Panc1 (cell line): ENCODE measurements around the gene DEFB114. TPM values are rescaled to one million over a fixed set of nuclear protein-coding genes. Genes with fewer than 3 reads are reported as not detected.

Experiments used
- ATAC-seq: fragments of 200-7000 bp; cut with Tn5 transposase; 2 replicates; pipeline ENCODE4 v1.9.1; 2020; ENCODE audit warnings: mild to moderate bottlenecking, moderate library complexity
- BruUV-seq: library from RNA; stranded (reverse); fragments of 400-500 nt; replicated peaks from 2 replicates; lab custom pipeline; 2021; lab: Mats Ljungman, UMichigan
- CTCF ChIA-PET: fragments of 300-600 bp; sonication (Branson Sonifier 250); formaldehyde crosslinking; loops from one replicate; lab custom pipeline; 2022; ENCODE audit warnings: antibody characterized with exemption; lab: Charles Lee
- POLR2A ChIA-PET: fragments of 300-600 bp; sonication (Branson Sonifier 250); formaldehyde crosslinking; loops from one replicate; lab custom pipeline; 2022; ENCODE audit warnings: antibody characterized with exemption; lab: Charles Lee
- DNase-seq: peaks from one replicate; pipeline ENCODE4 v3.0.0-alpha.2; 2010; ENCODE audit warnings: low read depth, low spot score
- H3K27ac ChIP-seq: 2 replicates; pipeline ENCODE4 v1.5.1; 2011; ENCODE audit warnings: mild to moderate bottlenecking, low read length, inconsistent platforms
- H3K27me3 ChIP-seq: fragments of 200-500 bp; sonication (Bioruptor generic); 2 replicates; pipeline ENCODE4 v1.6.0; 2014; ENCODE audit warnings: low read length, inconsistent platforms; ENCODE audit not compliant: control insufficient read depth, insufficient read depth
- H3K36me3 ChIP-seq: fragments of 200-500 bp; sonication (Bioruptor generic); 2 replicates; pipeline ENCODE4 v1.5.1; 2014; ENCODE audit warnings: inconsistent platforms, mild to moderate bottlenecking, low read length, moderate library complexity; ENCODE audit not compliant: control insufficient read depth, insufficient read depth
- H3K4me1 ChIP-seq: 2 replicates; pipeline ENCODE4 v1.5.1; 2011; ENCODE audit warnings: inconsistent platforms, mild to moderate bottlenecking, low read length, moderate library complexity; ENCODE audit not compliant: control insufficient read depth, insufficient read depth
- H3K4me3 ChIP-seq, 2 experiments: 2 replicates each; pipeline ENCODE4 v1.5.1; 2011 to 2012; ENCODE audit warnings: low read depth in 2 of 2, low read length in 2 of 2, mild to moderate bottlenecking in 2 of 2, inconsistent platforms in 1 of 2, moderate library complexity in 1 of 2
- H3K9me3 ChIP-seq: fragments of 200-500 bp; sonication (Bioruptor generic); 2 replicates; pipeline ENCODE4 v1.5.1; 2014; ENCODE audit warnings: low read depth, mild to moderate bottlenecking, inconsistent platforms, low read length, moderate library complexity; ENCODE audit not compliant: control insufficient read depth, insufficient read depth
- POLR2AphosphoS5 ChIP-seq: IDR thresholded peaks from 2 replicates; pipeline ENCODE4 v1.6.1; 2012; ENCODE audit warnings: mild to moderate bottlenecking, low read depth, low read length, moderate library complexity
- SIN3A ChIP-seq: IDR thresholded peaks from 2 replicates; pipeline ENCODE4 v1.6.1; 2012; ENCODE audit warnings: low read depth, mild to moderate bottlenecking, low read length, moderate library complexity, borderline replicate concordance; ENCODE audit not compliant: insufficient read depth
- TCF7L2 ChIP-seq: IDR thresholded peaks from 2 replicates; pipeline ENCODE4 v1.6.1; 2011; ENCODE audit warnings: mild to moderate bottlenecking, low read depth, low read length, inconsistent platforms
- in situ Hi-C: cut with HindIII; loops from 2 replicates; pipeline ENCODE4 v1.10.0; 2016; ENCODE audit warnings: low sequenced_read_pairs, low pct_unique_long_range_greater_than_20kb
- intact Hi-C: fragments of 100-400 bp; cut with micrococcal nuclease; formaldehyde crosslinking; loops from one replicate; pipeline ENCODE4 v1.10.0; 2022; ENCODE audit not compliant: unreplicated experiment
- total RNA-seq: library from RNA; stranded (reverse); gene quantifications from one replicate; pipeline ENCODE4 v1.2.1, GENCODE V29; 2021; ENCODE audit not compliant: unreplicated experiment
- TF ChIP-seq, protein P1 (sequence below), 2 experiments: IDR thresholded peaks; 2 replicates each; pipeline ENCODE4 v1.6.1; 2011 to 2012; ENCODE audit warnings: low read depth in 2 of 2, control low read depth in 1 of 2, low read length in 1 of 2, mild to moderate bottlenecking in 1 of 2, moderate library complexity in 1 of 2; ENCODE audit not compliant: insufficient read depth in 1 of 2
- TF ChIP-seq, protein P2 (sequence below): fragments of 450-650 bp; IDR thresholded peaks from 2 replicates; pipeline ENCODE4 v1.5.1; 2017; ENCODE audit warnings: mild to moderate bottlenecking

DEFB114 gene
- total RNA-seq, 1 experiment from 2014 or later, result not detected

DNA sequence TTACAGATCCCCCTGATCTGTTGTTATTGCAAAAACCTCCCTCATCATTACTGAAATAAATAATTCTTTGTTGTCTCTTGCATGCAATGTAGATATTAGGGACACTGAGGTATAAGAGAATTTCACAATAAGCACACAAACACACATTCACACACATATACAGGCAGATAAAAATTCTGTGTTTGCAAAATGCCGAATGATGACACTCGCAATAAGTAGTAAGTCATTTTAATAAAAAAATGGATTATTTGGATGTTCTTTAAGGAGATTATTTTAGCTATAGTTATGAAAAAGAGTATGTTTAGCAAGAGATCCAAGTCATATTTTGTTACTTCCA, 13.6 kb downstream of the DEFB114 start:
- Histone ChIP-seq H3K4me1 (no peaks in the 10 kb centered on the region), H3K36me3 (no peaks in the 10 kb centered on the region), H3K27me3 (no peaks in the 10 kb centered on the region), H3K4me3 (no peak overlapping the region), H3K27ac (no peak overlapping the region), H3K9me3 (no peaks in the 10 kb centered on the region)
- ATAC-seq, result no peak
- DNase-seq, result no peak
- ChIA-PET POLR2A (interaction anchor here (0.7 kb wide), 1 partner anchor 115 kb away, joined by 3 read pairs; no protein-coding TSS in a partner anchor), CTCF (no interaction called here)
- intact Hi-C loops (no loop called here), in situ Hi-C loops (no loop called here)
- TF ChIP-seq TCF7L2 (no peak), POLR2AphosphoS5 (no peak), SIN3A (no peak)
- TF ChIP-seq, protein P1, sequence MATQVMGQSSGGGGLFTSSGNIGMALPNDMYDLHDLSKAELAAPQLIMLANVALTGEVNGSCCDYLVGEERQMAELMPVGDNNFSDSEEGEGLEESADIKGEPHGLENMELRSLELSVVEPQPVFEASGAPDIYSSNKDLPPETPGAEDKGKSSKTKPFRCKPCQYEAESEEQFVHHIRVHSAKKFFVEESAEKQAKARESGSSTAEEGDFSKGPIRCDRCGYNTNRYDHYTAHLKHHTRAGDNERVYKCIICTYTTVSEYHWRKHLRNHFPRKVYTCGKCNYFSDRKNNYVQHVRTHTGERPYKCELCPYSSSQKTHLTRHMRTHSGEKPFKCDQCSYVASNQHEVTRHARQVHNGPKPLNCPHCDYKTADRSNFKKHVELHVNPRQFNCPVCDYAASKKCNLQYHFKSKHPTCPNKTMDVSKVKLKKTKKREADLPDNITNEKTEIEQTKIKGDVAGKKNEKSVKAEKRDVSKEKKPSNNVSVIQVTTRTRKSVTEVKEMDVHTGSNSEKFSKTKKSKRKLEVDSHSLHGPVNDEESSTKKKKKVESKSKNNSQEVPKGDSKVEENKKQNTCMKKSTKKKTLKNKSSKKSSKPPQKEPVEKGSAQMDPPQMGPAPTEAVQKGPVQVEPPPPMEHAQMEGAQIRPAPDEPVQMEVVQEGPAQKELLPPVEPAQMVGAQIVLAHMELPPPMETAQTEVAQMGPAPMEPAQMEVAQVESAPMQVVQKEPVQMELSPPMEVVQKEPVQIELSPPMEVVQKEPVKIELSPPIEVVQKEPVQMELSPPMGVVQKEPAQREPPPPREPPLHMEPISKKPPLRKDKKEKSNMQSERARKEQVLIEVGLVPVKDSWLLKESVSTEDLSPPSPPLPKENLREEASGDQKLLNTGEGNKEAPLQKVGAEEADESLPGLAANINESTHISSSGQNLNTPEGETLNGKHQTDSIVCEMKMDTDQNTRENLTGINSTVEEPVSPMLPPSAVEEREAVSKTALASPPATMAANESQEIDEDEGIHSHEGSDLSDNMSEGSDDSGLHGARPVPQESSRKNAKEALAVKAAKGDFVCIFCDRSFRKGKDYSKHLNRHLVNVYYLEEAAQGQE (IDR thresholded peaks at IDR 0.05; ENCODE audit: insufficient read depth in 1 of 2, low read depth in 2 of 2, low read length in 1 of 2), result no peak
- TF ChIP-seq, protein P2, sequence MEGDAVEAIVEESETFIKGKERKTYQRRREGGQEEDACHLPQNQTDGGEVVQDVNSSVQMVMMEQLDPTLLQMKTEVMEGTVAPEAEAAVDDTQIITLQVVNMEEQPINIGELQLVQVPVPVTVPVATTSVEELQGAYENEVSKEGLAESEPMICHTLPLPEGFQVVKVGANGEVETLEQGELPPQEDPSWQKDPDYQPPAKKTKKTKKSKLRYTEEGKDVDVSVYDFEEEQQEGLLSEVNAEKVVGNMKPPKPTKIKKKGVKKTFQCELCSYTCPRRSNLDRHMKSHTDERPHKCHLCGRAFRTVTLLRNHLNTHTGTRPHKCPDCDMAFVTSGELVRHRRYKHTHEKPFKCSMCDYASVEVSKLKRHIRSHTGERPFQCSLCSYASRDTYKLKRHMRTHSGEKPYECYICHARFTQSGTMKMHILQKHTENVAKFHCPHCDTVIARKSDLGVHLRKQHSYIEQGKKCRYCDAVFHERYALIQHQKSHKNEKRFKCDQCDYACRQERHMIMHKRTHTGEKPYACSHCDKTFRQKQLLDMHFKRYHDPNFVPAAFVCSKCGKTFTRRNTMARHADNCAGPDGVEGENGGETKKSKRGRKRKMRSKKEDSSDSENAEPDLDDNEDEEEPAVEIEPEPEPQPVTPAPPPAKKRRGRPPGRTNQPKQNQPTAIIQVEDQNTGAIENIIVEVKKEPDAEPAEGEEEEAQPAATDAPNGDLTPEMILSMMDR, result no peak
- BruUV-seq, result no TSS peak

DNA sequence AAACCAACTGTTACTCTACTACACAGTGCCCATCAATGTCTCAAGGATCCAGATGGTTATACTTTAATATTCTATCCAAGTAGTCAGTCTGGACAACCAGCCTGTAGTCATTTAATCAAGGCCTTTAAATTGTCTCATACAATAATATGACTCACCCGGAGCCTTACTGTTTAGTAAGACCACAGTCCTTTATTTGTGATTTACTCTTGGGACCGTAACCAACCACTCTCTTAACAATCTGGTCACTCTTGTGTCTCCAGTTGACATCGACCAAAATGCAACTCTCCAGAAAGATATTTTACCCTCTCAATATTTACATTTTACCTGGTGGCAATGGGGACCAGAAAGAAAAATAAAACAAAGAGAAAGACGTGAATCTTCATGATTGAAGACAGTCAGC, 14.9 kb downstream of the DEFB114 start:
- Histone ChIP-seq H3K4me3 (no peak overlapping the region), H3K9me3 (no peaks in the 10 kb centered on the region), H3K36me3 (no peaks in the 10 kb centered on the region), H3K4me1 (no peaks in the 10 kb centered on the region), H3K27ac (no peak overlapping the region), H3K27me3 (no peaks in the 10 kb centered on the region)
- CTCF ChIA-PET, result no interaction called here
- POLR2A ChIA-PET, result no interaction called here
- DNase-seq (no peak), ATAC-seq (no peak)
- intact Hi-C loops (no loop called here), in situ Hi-C loops (no loop called here)
- TF ChIP-seq, protein P2, result no peak
- TF ChIP-seq POLR2AphosphoS5 (no peak), TCF7L2 (no peak), SIN3A (no peak)
- TF ChIP-seq, protein P1 (IDR thresholded peaks at IDR 0.05; ENCODE audit: insufficient read depth in 1 of 2, low read depth in 2 of 2, low read length in 1 of 2), result no peak
- no TSS peak for BruUV-seq
